Stomach (tissue), 4 donors: ENCODE data around the gene MEGF6.

Experiments
- POLR2AphosphoS5 ChIP-seq, 3 donors: sonication (generic); formaldehyde crosslinking; IDR thresholded peaks; one replicate each; pipeline ENCODE4 v1.6.1; 2016; ENCODE audit warnings: antibody characterized with exemption in 3 of 3
- TF ChIP-seq, protein P1 (sequence below), 7 experiments: fragments of 450-650 bp in 4 of 7; fragments of 200-600 bp in 3 of 7; sonication (generic) in 3 of 7; IDR thresholded peaks; one replicate each; pipeline ENCODE4 v1.5.1; 2016 to 2019; ENCODE audit warnings: antibody characterized with exemption in 7 of 7, control low read depth in 2 of 7, mild to moderate bottlenecking in 1 of 7

DNA sequence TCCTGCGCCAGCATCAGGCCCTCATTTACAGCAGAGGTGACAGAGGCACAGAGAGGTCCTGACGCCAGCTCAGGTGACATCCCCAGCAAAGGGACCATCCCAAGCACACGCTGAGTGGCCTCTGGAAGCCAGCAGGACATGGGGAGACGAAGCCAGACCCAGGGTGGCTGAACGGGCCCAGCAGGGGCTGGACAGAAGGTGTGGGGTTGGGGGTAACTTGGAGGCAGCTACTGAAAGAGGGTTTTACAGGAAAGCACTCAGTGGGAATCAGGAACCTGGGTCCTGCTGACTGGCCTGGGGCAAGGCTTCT, 158.5 kb downstream of the MEGF6 start:
- TF ChIP-seq POLR2AphosphoS5 (IDR thresholded peaks at IDR 0.05), result no peak
- TF ChIP-seq, protein P1, sequence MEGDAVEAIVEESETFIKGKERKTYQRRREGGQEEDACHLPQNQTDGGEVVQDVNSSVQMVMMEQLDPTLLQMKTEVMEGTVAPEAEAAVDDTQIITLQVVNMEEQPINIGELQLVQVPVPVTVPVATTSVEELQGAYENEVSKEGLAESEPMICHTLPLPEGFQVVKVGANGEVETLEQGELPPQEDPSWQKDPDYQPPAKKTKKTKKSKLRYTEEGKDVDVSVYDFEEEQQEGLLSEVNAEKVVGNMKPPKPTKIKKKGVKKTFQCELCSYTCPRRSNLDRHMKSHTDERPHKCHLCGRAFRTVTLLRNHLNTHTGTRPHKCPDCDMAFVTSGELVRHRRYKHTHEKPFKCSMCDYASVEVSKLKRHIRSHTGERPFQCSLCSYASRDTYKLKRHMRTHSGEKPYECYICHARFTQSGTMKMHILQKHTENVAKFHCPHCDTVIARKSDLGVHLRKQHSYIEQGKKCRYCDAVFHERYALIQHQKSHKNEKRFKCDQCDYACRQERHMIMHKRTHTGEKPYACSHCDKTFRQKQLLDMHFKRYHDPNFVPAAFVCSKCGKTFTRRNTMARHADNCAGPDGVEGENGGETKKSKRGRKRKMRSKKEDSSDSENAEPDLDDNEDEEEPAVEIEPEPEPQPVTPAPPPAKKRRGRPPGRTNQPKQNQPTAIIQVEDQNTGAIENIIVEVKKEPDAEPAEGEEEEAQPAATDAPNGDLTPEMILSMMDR (IDR thresholded peaks at IDR 0.05), result no peak
